Stimulated activated naive CD8-positive, alpha-beta T cell treated with anti-CD3 and anti-CD28 coated beads, Interleukin-15, amount 100 ng/mL, for 72 hours (primary cell): Measurements from ENCODE around the gene CNBD2.
A peak's percentile ranks its signal among the peaks of the same experiment; 100 is the strongest.
"Not testable (repeated sequence)": the region's sequence is repeated elsewhere in the genome, so short reads cannot be mapped to it uniquely, and the experiment has no call there.

ENCODE experiments used
- ATAC-seq: fragments of 150-1000 bp; cut with Tn5 transposase; 2 replicates; pipeline ENCODE4 v1.10.0; 2021; ENCODE audit warnings: mild to moderate bottlenecking, moderate library complexity
- DNase-seq, 2 donors: peaks; one replicate each; pipeline ENCODE4 v3.0.0; 2021 to 2022
- H3K27ac Mint-ChIP-seq, 2 donors: one replicate each; pipeline ENCODE4 v1.8.0; 2022; ENCODE audit warnings: mild to moderate bottlenecking in 2 of 2, mixed read lengths in 2 of 2, moderate library complexity in 2 of 2
- H3K27me3 Mint-ChIP-seq: one replicate; pipeline ENCODE4 v1.8.0; 2022; ENCODE audit warnings: mixed read lengths
- H3K4me1 Mint-ChIP-seq: one replicate; pipeline ENCODE4 v1.8.0; 2022; ENCODE audit warnings: mild to moderate bottlenecking, mixed read lengths
- H3K4me3 Mint-ChIP-seq, 2 donors: one replicate each; pipeline ENCODE4 v1.8.0; 2022; ENCODE audit warnings: mild to moderate bottlenecking in 2 of 2, mixed read lengths in 2 of 2, moderate library complexity in 1 of 2
- H3K9me3 Mint-ChIP-seq, 2 donors: one replicate each; pipeline ENCODE4 v1.8.0; 2022; ENCODE audit warnings: mixed read lengths in 2 of 2

CNBD2 gene

GRCh38 chr20:35956616-35957015 lies 11.8 kb upstream of the CNBD2 start:
- peaks cover 13% of the 10 kb centered on the region for H3K4me1 Mint-ChIP-seq
- ATAC-seq (no peak), DNase-seq (no peak)
- H3K27ac Mint-ChIP-seq = no peak overlapping the region
- peaks cover 12 to 14% of the 10 kb centered on the region in 2 donors for H3K9me3 Mint-ChIP-seq
- no peaks in the 10 kb centered on the region for H3K27me3 Mint-ChIP-seq
- H3K4me3 Mint-ChIP-seq = no peak overlapping the region

DNA sequence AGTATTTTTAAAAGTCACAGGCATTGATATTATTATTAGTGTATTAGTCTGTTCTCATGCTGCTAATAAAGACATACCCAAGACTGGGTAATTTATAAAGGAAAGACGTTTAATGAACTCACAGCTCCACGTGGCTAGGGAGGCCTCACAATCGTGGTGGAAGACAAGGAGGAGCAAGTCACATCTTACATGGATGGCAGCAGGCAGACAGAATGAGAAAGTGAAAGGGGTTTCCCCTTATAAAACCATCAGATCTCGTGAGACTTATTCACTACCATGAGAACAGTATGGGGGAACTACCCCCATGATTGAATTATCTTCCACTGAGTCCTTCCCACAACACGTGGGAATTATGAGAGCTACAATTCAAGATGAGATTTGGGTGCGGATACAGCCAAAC lies 9.1 kb upstream of the CNBD2 start:
- not testable (repeated sequence) for H3K27ac Mint-ChIP-seq, H3K27me3 Mint-ChIP-seq, DNase-seq, H3K4me3 Mint-ChIP-seq, H3K4me1 Mint-ChIP-seq, ATAC-seq
- H3K9me3 Mint-ChIP-seq = peaks cover 12 to 14% of the 10 kb centered on the region in 2 donors

DNA sequence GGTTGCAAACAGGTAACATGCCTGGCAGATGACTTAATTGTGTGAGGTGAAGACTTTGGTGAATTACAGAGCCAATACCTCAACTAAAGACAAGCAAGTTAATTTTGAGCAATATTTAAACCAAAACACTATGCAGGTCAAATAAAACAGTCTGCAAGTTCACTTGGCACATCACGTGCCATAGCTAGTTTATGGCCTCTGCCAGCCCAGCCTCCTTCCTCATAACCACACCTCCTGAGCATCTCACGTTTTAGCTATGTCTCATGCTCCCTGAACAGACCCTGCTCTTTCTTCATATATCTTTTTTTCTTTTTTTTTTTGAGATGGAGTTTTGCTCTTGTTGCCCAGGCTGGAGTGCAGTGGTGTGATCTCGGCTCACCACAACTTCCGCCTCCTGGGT lies 4.5 kb upstream of the CNBD2 start:
- ATAC-seq (no peak), DNase-seq (no peak)
- Mint-ChIP-seq H3K4me3 (no peak overlapping the region), H3K27ac (no peak overlapping the region), H3K9me3 (peaks cover 8 to 9% of the 10 kb centered on the region in 2 donors), H3K4me1 (no peaks in the 10 kb centered on the region), H3K27me3 (no peaks in the 10 kb centered on the region)

- DNase-seq = no peak
- H3K4me1 Mint-ChIP-seq = no peaks in the 10 kb centered on the region
- H3K9me3 Mint-ChIP-seq = no peaks in the 10 kb centered on the region
- no peak overlapping the region for H3K27ac Mint-ChIP-seq
- ATAC-seq = no peak
- no peak overlapping the region for H3K4me3 Mint-ChIP-seq
- H3K27me3 Mint-ChIP-seq = no peaks in the 10 kb centered on the region
Measured at GRCh38 chr20:35968930-35969329, 540 bp downstream of the CNBD2 start.

GRCh38 chr20:35971981-35972380 lies 3.6 kb downstream of the CNBD2 start:
- H3K27me3 Mint-ChIP-seq = no peaks in the 10 kb centered on the region
- DNase-seq (no peak), ATAC-seq (no peak)
- H3K4me3 Mint-ChIP-seq = no peak overlapping the region
- H3K9me3 Mint-ChIP-seq = no peaks in the 10 kb centered on the region
- H3K27ac Mint-ChIP-seq = no peak overlapping the region
- no peaks in the 10 kb centered on the region for H3K4me1 Mint-ChIP-seq

DNA sequence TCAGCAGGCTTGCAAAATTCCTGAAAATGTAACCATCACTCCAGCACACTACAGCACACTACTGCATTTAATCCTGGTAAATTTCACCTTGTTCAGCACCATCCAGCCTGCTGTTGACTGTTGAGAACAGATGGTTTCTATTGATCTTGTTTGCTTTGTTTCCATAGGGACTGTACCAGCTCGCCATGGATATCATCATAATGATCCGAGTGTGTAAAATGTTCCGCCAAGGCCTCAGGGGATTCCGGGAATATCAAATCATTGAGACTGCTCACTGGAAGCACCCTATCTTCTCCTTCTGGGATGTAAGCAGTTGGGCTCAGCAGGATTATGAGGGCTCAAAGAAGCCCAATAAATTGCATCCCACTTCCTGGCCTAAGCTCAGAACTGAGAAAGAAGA lies 4.1 kb downstream of the CNBD2 start:
- Mint-ChIP-seq H3K27me3 (no peaks in the 10 kb centered on the region), H3K9me3 (no peaks in the 10 kb centered on the region), H3K4me3 (no peak overlapping the region), H3K4me1 (no peaks in the 10 kb centered on the region), H3K27ac (peak overlapping the region in 1 of 2 donors; percentile 65)
- no peak for DNase-seq
- no peak for ATAC-seq

- DNase-seq (no peak), ATAC-seq (no peak)
- Mint-ChIP-seq H3K27me3 (no peaks in the 10 kb centered on the region), H3K27ac (no peak overlapping the region), H3K9me3 (no peaks in the 10 kb centered on the region), H3K4me1 (no peaks in the 10 kb centered on the region), H3K4me3 (no peak overlapping the region)
Measured at GRCh38 chr20:35974256-35974655, 5.9 kb downstream of the CNBD2 start.

DNA sequence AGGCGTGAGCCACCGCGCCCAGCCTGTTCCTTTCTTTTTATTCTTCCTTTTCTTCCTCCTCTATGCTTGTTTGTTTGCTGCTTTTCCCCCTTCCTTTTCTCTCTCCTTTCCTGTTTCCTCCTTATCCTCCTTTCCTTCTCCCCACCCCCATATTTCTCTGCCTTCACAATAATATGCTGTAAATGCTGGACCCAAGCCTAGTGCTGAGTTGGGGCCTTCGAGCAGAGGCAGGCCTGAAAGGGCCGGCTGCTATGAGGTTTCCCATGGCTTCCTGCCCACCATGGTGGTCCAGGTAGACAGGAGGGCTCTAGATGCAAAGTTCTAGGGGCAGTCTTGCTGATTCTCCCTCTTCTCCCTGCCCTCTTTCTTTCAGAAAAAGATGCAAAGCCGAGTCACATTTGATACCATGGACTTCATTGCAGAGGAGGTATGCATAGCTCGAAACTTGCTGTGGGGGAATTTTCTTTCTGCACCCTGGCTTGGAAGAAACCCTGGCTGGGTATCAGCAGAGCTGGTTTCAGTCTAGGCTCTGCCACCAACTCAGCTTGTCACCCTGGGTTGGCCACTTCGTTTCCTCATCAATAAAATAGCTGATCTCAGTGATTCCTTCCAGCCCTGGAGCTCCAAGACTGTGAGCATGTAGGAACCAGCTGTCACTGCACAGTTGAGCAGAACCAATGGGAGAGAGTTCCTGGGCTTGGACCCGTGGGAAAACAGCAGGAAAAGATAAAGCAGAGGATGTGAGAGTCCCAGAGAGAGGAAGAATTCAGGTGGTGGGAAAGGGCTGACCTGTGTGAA lies 7.4 kb downstream of the CNBD2 start:
- no peaks in the 10 kb centered on the region for H3K4me1 Mint-ChIP-seq
- H3K9me3 Mint-ChIP-seq = no peaks in the 10 kb centered on the region
- H3K4me3 Mint-ChIP-seq = no peak overlapping the region
- H3K27ac Mint-ChIP-seq = peak overlapping the region in 1 of 2 donors; percentile 42
- no peak for DNase-seq
- no peaks in the 10 kb centered on the region for H3K27me3 Mint-ChIP-seq
- no peak for ATAC-seq

DNA sequence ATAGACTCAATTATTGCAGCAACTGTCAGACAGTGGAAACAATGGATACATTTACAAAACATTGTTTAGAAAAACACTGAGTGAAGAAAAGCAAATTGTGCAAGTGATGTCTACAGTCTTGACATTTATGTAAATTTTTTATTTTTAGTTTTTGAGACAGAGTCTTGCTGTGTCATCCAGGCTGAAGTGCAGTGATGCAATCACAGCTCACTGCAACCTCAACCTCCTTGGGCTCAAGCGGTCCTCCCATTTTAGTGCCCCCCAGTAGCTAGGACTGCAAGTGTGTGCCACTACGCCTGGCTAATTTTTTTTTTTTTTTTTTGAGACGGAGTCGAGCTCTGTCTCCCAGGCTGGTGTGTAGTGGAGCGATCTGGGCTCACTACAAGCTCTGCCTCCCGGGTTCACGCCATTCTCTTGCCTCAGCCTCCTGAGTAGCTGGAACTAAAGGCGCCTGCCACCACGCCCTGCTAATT lies 9.7 kb downstream of the CNBD2 start:
- ATAC-seq (no peak), DNase-seq (no peak)
- Mint-ChIP-seq H3K27ac (no peak overlapping the region), H3K4me3 (no peak overlapping the region), H3K27me3 (no peaks in the 10 kb centered on the region), H3K4me1 (no peaks in the 10 kb centered on the region), H3K9me3 (no peaks in the 10 kb centered on the region)

- H3K4me3 Mint-ChIP-seq = no peak overlapping the region
- no peaks in the 10 kb centered on the region for H3K4me1 Mint-ChIP-seq
- no peaks in the 10 kb centered on the region for H3K27me3 Mint-ChIP-seq
- H3K9me3 Mint-ChIP-seq = no peaks in the 10 kb centered on the region
- H3K27ac Mint-ChIP-seq = peak overlapping the region in 1 of 2 donors; percentile 5
- DNase-seq (no peak), ATAC-seq (no peak)
Measured at GRCh38 chr20:35979544-35979943, 11.2 kb downstream of the CNBD2 start.

DNA sequence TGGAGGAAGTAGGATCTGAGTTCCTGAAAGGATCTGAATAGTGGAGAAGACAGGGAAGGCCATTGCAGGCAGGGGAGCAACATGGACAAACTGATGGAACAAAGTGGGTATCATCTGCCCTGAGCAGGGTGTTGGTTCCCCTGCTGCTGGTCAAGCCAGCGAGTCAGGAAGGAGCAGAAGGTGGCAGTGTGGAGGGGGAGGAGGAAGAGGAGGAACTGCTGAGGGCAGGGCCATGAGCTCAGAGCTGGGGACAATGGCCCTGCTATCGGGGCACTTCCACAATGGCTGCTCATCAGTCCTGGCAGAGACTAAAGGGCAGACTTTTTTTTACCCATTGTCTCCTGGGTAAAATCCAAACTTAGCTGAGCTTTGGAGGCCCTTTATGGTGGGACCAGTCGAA lies 13.6 kb downstream of the CNBD2 start:
- ATAC-seq = no peak
- Mint-ChIP-seq H3K27ac (no peak overlapping the region), H3K4me1 (no peaks in the 10 kb centered on the region), H3K27me3 (no peaks in the 10 kb centered on the region), H3K4me3 (no peak overlapping the region), H3K9me3 (no peaks in the 10 kb centered on the region)
- no peak for DNase-seq

DNA sequence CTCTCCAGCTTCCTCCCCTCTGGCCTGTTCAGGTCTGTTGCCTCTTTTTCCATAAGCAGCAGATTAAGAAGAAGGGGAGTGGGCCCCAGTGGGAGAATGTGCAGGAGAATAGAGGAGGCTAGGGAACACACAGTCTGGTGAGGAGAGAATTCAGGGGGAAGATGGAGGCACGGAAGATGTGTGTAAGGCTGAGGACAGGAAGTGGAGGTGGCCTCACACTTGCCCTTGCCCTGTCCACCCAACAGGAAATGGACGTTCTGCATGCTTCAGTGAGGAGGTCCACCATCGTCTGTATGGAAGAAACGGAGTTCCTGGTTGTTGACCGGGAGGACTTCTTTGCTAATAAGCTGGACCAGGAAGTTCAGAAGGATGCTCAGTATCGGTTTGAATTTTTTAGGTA lies 16.0 kb downstream of the CNBD2 start:
- no peak for DNase-seq
- H3K27me3 Mint-ChIP-seq = peaks cover 6% of the 10 kb centered on the region
- H3K27ac Mint-ChIP-seq = peak overlapping the region in 1 of 2 donors; percentile 17
- H3K9me3 Mint-ChIP-seq = no peaks in the 10 kb centered on the region
- ATAC-seq = no peak
- no peaks in the 10 kb centered on the region for H3K4me1 Mint-ChIP-seq
- H3K4me3 Mint-ChIP-seq = no peak overlapping the region

DNA sequence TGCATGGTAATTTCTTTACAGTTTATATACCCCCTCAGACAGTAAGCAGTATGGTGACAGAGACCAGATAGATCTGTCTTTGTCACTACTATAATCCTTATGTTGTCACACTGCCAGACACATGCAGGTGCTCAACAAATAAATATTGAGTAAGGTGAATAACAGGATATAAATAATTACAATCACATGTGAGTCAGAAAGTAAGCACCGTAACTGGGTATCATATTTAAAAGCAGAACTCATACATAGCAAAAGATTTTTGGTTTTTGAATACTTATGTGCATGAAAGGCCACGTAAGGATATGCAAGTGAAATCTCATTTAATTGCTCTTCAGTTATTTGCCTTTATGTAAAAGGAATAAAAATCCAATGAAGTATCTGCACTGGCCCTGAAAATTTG lies 17.4 kb downstream of the CNBD2 start:
- no peak overlapping the region for H3K27ac Mint-ChIP-seq
- H3K27me3 Mint-ChIP-seq = peaks cover 6% of the 10 kb centered on the region
- ATAC-seq = no peak

DNA sequence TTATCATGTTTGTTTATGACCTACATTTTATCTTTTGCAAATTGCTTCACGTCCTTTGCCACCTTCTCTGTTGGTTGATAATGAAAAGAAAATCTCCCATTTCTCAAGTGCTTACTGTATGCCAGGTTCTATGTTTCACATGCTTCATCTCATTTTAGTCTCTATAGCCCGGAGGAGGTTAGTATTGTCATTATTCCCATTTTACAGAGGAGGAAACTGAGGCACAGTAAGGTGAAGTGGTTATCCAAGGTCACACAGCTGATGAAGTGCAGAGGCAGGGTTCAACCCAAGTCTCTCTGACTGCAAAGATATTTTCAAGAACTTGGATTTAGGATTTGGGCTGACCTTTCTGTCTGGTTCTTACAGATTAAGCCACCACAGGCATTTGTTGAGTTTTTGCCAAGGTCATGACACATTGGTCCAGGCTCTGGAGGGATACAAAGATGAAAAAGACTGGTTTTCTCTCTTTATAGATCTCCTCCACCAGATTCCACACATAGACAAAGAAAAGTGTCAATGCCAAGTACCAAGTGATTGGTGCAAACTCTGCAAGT lies 20.6 kb downstream of the CNBD2 start:
- no peak overlapping the region for H3K27ac Mint-ChIP-seq
- H3K9me3 Mint-ChIP-seq = no peaks in the 10 kb centered on the region
- peaks cover 6% of the 10 kb centered on the region for H3K27me3 Mint-ChIP-seq
- ATAC-seq = no peak
- H3K4me3 Mint-ChIP-seq = no peak overlapping the region
- H3K4me1 Mint-ChIP-seq = no peaks in the 10 kb centered on the region
- DNase-seq = no peak

More for the DNA sequence above, 17.4 kb downstream of the CNBD2 start:
- DNase-seq = no peak
- Mint-ChIP-seq H3K9me3 (no peaks in the 10 kb centered on the region), H3K4me3 (no peak overlapping the region), H3K4me1 (no peaks in the 10 kb centered on the region)

DNA sequence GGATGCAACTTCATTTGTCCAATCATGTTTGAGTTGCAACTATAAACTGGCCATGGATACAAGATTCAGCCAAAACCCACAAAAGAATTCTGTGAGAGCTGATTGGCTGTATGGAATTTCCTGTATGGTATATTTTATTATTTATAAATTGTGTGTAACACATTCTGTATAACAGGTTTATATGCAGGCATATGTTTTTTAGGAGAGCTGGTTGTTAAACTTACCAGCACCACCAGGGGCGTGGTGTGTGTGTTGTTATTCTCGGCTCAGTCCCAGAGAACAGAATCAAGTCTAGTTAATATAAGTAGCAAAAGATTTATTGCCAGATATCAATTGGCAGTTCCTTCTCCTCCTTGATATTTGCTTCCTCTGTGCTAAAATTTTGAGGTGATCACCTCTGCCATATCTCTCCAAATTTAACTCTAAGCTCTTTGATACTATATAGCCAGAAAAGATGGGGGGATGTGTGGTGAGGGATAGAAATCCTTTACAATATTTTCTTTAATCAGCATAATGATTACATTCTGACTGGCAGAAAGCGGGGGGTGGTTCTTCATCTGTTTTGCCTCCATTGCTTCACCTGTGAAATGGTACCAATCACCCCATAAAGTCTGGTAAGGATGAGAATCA lies 22.9 kb downstream of the CNBD2 start:
- Mint-ChIP-seq H3K9me3 (no peaks in the 10 kb centered on the region), H3K27ac (no peak overlapping the region), H3K4me3 (no peak overlapping the region), H3K4me1 (peaks cover 6% of the 10 kb centered on the region), H3K27me3 (peaks cover 6% of the 10 kb centered on the region)
- ATAC-seq (no peak), DNase-seq (no peak)

- peak; percentile 81 for ATAC-seq
- no peak overlapping the region for H3K27ac Mint-ChIP-seq
- H3K27me3 Mint-ChIP-seq = peaks cover 6% of the 10 kb centered on the region
- peak; percentile 46 to 54 for DNase-seq
- no peaks in the 10 kb centered on the region for H3K9me3 Mint-ChIP-seq
- H3K4me1 Mint-ChIP-seq = peaks cover 6% of the 10 kb centered on the region
- no peak overlapping the region for H3K4me3 Mint-ChIP-seq
Measured at GRCh38 chr20:35992713-35993335, 24.4 kb downstream of the CNBD2 start.
